Transverse colon (tissue), 4 donors: ENCODE data around the gene UBASH3A.

ENCODE experiments used
- CTCF ChIP-seq, 5 experiments: fragments of 200-600 bp in 3 of 5; fragments of 450-650 bp in 2 of 5; sonication (generic) in 3 of 5; IDR thresholded peaks; 1 replicate in 2 of 5; 2 replicates in 3 of 5; pipeline ENCODE4 v1.5.1; 2016 to 2017; ENCODE audit warnings: antibody characterized with exemption in 5 of 5, inconsistent platforms in 3 of 5, mild to moderate bottlenecking in 2 of 5, moderate library complexity in 1 of 5
- EP300 ChIP-seq: sonication (generic); formaldehyde crosslinking; IDR thresholded peaks from one replicate; pipeline ENCODE4 v1.6.1; 2017; ENCODE audit warnings: antibody characterized with exemption, low read depth
- POLR2A ChIP-seq: fragments of 450-650 bp; IDR thresholded peaks from one replicate; pipeline ENCODE4 v1.6.1; 2016; ENCODE audit warnings: antibody characterized with exemption, mild to moderate bottlenecking, moderate library complexity
- POLR2AphosphoS5 ChIP-seq, 3 donors: sonication (generic); formaldehyde crosslinking; IDR thresholded peaks; one replicate each; pipeline ENCODE4 v1.6.1; 2016; ENCODE audit warnings: antibody characterized with exemption in 3 of 3

DNA sequence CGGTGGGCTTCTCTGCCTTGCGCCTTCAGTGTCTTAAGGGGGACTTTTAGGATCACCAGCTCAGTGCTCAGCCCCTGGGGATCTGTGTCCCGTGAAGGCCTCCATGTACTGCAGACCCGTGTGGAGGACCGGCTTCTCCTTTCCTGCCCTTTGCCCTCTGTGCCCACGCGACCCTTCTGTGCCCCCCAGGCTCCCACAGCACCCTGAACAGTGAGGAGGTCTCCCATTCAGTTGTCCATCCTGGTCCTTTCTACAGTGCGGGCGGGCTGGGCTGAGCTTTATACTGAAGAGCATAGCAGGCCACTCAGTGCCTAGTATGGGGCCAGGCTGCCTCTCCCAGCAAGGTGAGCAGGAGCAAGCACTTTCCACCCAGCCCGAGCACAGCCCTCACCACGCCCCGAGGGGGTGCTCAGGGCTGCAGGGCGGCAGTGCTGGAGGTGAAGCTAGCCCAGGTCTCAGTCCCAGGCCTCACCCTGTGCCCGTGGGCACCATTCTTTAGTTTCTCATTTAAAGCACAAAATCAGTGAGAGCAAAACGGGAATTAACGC is 29.7 kb upstream of the UBASH3A start:
- TF ChIP-seq CTCF (IDR thresholded peaks at IDR 0.05) (no peak), POLR2A (no peak), EP300 (no peak), POLR2AphosphoS5 (IDR thresholded peaks at IDR 0.05) (no peak)
